SU-DHL-6 (cell line): ENCODE data around the gene GP1BA.

Source experiments
- H2AFZ ChIP-seq: fragments of 200-600 bp; sonication (generic); 2 replicates; pipeline ENCODE4 v1.6.1; 2014; ENCODE audit warnings: low read depth, mild to moderate bottlenecking, moderate library complexity, mixed read lengths, antibody characterized with exemption, low read length; ENCODE audit not compliant: severe bottlenecking
- H3F3A ChIP-seq: fragments of 200-600 bp; shearing (Covaris generic); 2 replicates; pipeline ENCODE4 v1.6.0; 2016; ENCODE audit warnings: antibody characterized with exemption, mild to moderate bottlenecking; ENCODE audit not compliant: insufficient read depth
- H3K27ac ChIP-seq: fragments of 200-600 bp; sonication (generic); 2 replicates; pipeline ENCODE4 v1.5.1; 2016; ENCODE audit warnings: low read depth, mild to moderate bottlenecking, low read length, moderate library complexity, mixed read lengths
- H3K27me3 ChIP-seq: fragments of 200-600 bp; sonication (generic), shearing (Covaris generic); 2 replicates; pipeline ENCODE4 v1.6.0; 2014; ENCODE audit warnings: mild to moderate bottlenecking, low read length
- H3K36me3 ChIP-seq: fragments of 200-600 bp; sonication (generic); 2 replicates; pipeline ENCODE4 v1.6.1; 2014; ENCODE audit warnings: mild to moderate bottlenecking, low read length, mixed read lengths
- H3K4me2 ChIP-seq: fragments of 300-600, 200-600 bp; shearing (Covaris generic), sonication (generic); 2 replicates; pipeline ENCODE4 v1.6.0; 2014; ENCODE audit warnings: low read length, low read depth, mild to moderate bottlenecking; ENCODE audit not compliant: poor library complexity, severe bottlenecking
- H3K4me3 ChIP-seq: fragments of 200-600 bp; sonication (generic); 2 replicates; pipeline ENCODE4 v1.5.1; 2014; ENCODE audit warnings: antibody characterized with exemption, low read length, mild to moderate bottlenecking, mixed read lengths; ENCODE audit not compliant: insufficient read depth, poor library complexity, severe bottlenecking
- H3K79me2 ChIP-seq: fragments of 200-600 bp; sonication (generic); 2 replicates; pipeline ENCODE4 v1.6.1; 2014; ENCODE audit warnings: mild to moderate bottlenecking, low read length, moderate library complexity; ENCODE audit not compliant: insufficient read depth
- H3K9ac ChIP-seq: fragments of 200-600 bp; sonication (generic); 2 replicates; pipeline ENCODE4 v1.7.0; 2014; ENCODE audit warnings: mild to moderate bottlenecking, low read length
- H3K9me2 ChIP-seq: fragments of 200-600 bp; sonication (generic); replicated peaks from 2 replicates; pipeline ENCODE4 v1.6.1; 2014; ENCODE audit warnings: low read length; ENCODE audit not compliant: insufficient read depth
- H3K9me3 ChIP-seq: fragments of 200-600 bp; sonication (generic); 2 replicates; pipeline ENCODE4 v1.6.1; 2014; ENCODE audit warnings: low read length, mixed read lengths; ENCODE audit not compliant: insufficient read depth
- H4K20me1 ChIP-seq: fragments of 200-600 bp; sonication (generic); 2 replicates; pipeline ENCODE4 v1.6.1; 2014; ENCODE audit warnings: low read depth, mild to moderate bottlenecking, antibody characterized with exemption, low read length, moderate library complexity, mixed read lengths
- CTCF ChIP-seq: fragments of 200-600 bp; sonication (generic); IDR thresholded peaks from one replicate; pipeline ENCODE4 v1.5.1; 2017; ENCODE audit warnings: antibody characterized with exemption, mild to moderate bottlenecking, low read length, moderate library complexity; ENCODE audit not compliant: insufficient read depth, poor library complexity, severe bottlenecking
- EZH2phosphoT487 ChIP-seq: fragments of 200-600 bp; sonication (generic), shearing (Covaris generic); conservative IDR thresholded peaks from 2 replicates; pipeline ENCODE4 v1.6.1; 2018; ENCODE audit warnings: mild to moderate bottlenecking, antibody characterized with exemption, low read length, moderate library complexity, mixed read lengths

GP1BA gene

GRCh38 chr17:4931963-4932362 is at the start of gene GP1BA:
GP1BA (plus strand) TSS chr17:4932277; CDS start chr17:4932605, 328 bp downstream.
- H3K4me3 ChIP-seq, result no peak within 1 kb of the TSS
- H3K27me3 ChIP-seq, result no peaks in the 10 kb centered on the region
- no peaks in the 10 kb centered on the region for H3K9me3 ChIP-seq
- no peak within 1 kb of the TSS for H2AFZ ChIP-seq
- H3K4me2 ChIP-seq, result no peak within 1 kb of the TSS
- no peak within 1 kb of the TSS for H3K27ac ChIP-seq
- TF ChIP-seq EZH2phosphoT487 (no peak), CTCF (no peak)
- 0 out of 2 replicates have a peak, but pooled peaks cover 3% of the 10 kb centered on the region for H3F3A ChIP-seq
- H3K9ac ChIP-seq, result no peak within 1 kb of the TSS
- H3K79me2 ChIP-seq, result no peaks in the 10 kb centered on the region
- H4K20me1 ChIP-seq, result no peaks in the 10 kb centered on the region
- no peaks in the 10 kb centered on the region for H3K36me3 ChIP-seq
- H3K9me2 ChIP-seq, result no peaks in the 10 kb centered on the region

GRCh38 chr17:4884489-4884888 is 47.6 kb upstream of the GP1BA start:
- Histone ChIP-seq H3K36me3 (no peaks in the 10 kb centered on the region), H3K27me3 (no peaks in the 10 kb centered on the region), H4K20me1 (no peaks in the 10 kb centered on the region), H3K79me2 (no peaks in the 10 kb centered on the region), H3K4me2 (no peak overlapping the region), H3K27ac (no peak overlapping the region), H3K4me3 (no peak overlapping the region), H3K9ac (no peak overlapping the region), H3K9me3 (no peaks in the 10 kb centered on the region), H3F3A (no peaks in the 10 kb centered on the region), H3K9me2 (no peaks in the 10 kb centered on the region), H2AFZ (no peak overlapping the region)
- TF ChIP-seq EZH2phosphoT487 (no peak), CTCF (no peak)

GRCh38 chr17:4886830-4887229 is 45.2 kb upstream of the GP1BA start:
- Histone ChIP-seq H3K79me2 (no peaks in the 10 kb centered on the region), H3K4me2 (no peak overlapping the region), H3K9ac (no peak overlapping the region), H3K9me2 (no peaks in the 10 kb centered on the region), H4K20me1 (no peaks in the 10 kb centered on the region), H3K36me3 (no peaks in the 10 kb centered on the region), H3F3A (no peaks in the 10 kb centered on the region), H3K27me3 (no peaks in the 10 kb centered on the region), H3K9me3 (no peaks in the 10 kb centered on the region), H2AFZ (no peak overlapping the region), H3K27ac (no peak overlapping the region), H3K4me3 (no peak overlapping the region)
- TF ChIP-seq EZH2phosphoT487 (no peak), CTCF (no peak)

- Histone ChIP-seq H3K9me2 (no peaks in the 10 kb centered on the region), H3K9me3 (no peaks in the 10 kb centered on the region), H3K27me3 (no peaks in the 10 kb centered on the region), H3F3A (no peaks in the 10 kb centered on the region), H3K36me3 (no peaks in the 10 kb centered on the region), H3K9ac (no peak overlapping the region), H3K4me2 (no peak overlapping the region), H3K79me2 (no peaks in the 10 kb centered on the region), H2AFZ (no peak overlapping the region), H3K27ac (no peak overlapping the region), H3K4me3 (no peak overlapping the region), H4K20me1 (no peaks in the 10 kb centered on the region)
- no peak for TF ChIP-seq EZH2phosphoT487
- TF ChIP-seq CTCF, result no peak
Measured at GRCh38 chr17:4887581-4887980, 44.5 kb upstream of the GP1BA start.
